Common myeloid progenitor, CD34-positive (primary cell): ENCODE data around the gene MRPL28.
"Not testable (repeated sequence)": the region's sequence is repeated elsewhere in the genome, so short reads cannot be mapped to it uniquely, and the experiment has no call there.

ENCODE experiments used
- CTCF ChIA-PET: fragments of 350-600 bp; sonication (Branson Sonifier 250); formaldehyde crosslinking; loops from one replicate; lab custom pipeline; 2021; ENCODE audit warnings: antibody characterized with exemption; lab: Charles Lee
- POLR2A ChIA-PET: fragments of 350-600 bp; sonication (Branson Sonifier 250); formaldehyde crosslinking; loops from one replicate; lab custom pipeline; 2021; ENCODE audit warnings: antibody characterized with exemption; lab: Charles Lee
- DNase-seq, 3 donors: peaks; one replicate each; pipeline versions ENCODE4 v3.0.0 to v3.0.0-alpha.2; 2013
- H3K27ac ChIP-seq, 2 experiments: 1 replicate in 1 of 2; 2 replicates in 1 of 2; pipeline ENCODE4 v1.7.0; 2013; ENCODE audit warnings: inconsistent platforms in 2 of 2, low read length in 2 of 2, mild to moderate bottlenecking in 2 of 2, low read depth in 1 of 2, moderate library complexity in 1 of 2; ENCODE audit not compliant: severe bottlenecking in 2 of 2, insufficient read depth in 1 of 2, poor library complexity in 1 of 2
- H3K27me3 ChIP-seq, 5 experiments: replicated peaks in 2 of 5; 1 replicate in 3 of 5; 2 replicates in 2 of 5; pipeline versions ENCODE4 v1.6.1 to v1.7.0; 2013; ENCODE audit warnings: low read length in 4 of 5, mild to moderate bottlenecking in 2 of 5, moderate library complexity in 2 of 5, inconsistent platforms in 1 of 5; ENCODE audit not compliant: insufficient read depth in 5 of 5, control insufficient read depth in 4 of 5
- H3K36me3 ChIP-seq, 4 experiments: 1 replicate in 2 of 4; 2 replicates in 2 of 4; pipeline versions ENCODE4 v1.6.1 to v1.7.0; 2013; ENCODE audit warnings: low read length in 3 of 4, control low read depth in 1 of 4, mild to moderate bottlenecking in 1 of 4; ENCODE audit not compliant: control insufficient read depth in 4 of 4, insufficient read depth in 4 of 4
- H3K4me1 ChIP-seq, 4 experiments: 1 replicate in 3 of 4; 2 replicates in 1 of 4; pipeline versions ENCODE4 v1.6.1 to v1.7.1; 2013; ENCODE audit warnings: low read length in 3 of 4, mild to moderate bottlenecking in 3 of 4, control low read depth in 1 of 4, inconsistent platforms in 1 of 4, moderate library complexity in 1 of 4; ENCODE audit not compliant: control insufficient read depth in 4 of 4, insufficient read depth in 4 of 4; ENCODE audit errors: control extremely low read depth in 1 of 4
- H3K4me3 ChIP-seq, 7 experiments: 1 replicate in 4 of 7; 2 replicates in 3 of 7; pipeline versions ENCODE4 v1.5.1 to v1.7.0; 2013; ENCODE audit warnings: mild to moderate bottlenecking in 7 of 7, low read length in 6 of 7, moderate library complexity in 6 of 7, inconsistent platforms in 2 of 7, low read depth in 2 of 7, control low read depth in 1 of 7; ENCODE audit not compliant: insufficient read depth in 4 of 7, control insufficient read depth in 1 of 7; ENCODE audit errors: extremely low read depth in 1 of 7
- H3K9me3 ChIP-seq, 5 experiments: 1 replicate in 4 of 5; 2 replicates in 1 of 5; pipeline versions ENCODE4 v1.6.1 to v1.7.1; 2013; ENCODE audit warnings: low read length in 4 of 5, mild to moderate bottlenecking in 2 of 5, inconsistent platforms in 1 of 5, low read depth in 1 of 5, moderate library complexity in 1 of 5; ENCODE audit not compliant: control insufficient read depth in 4 of 5, insufficient read depth in 2 of 5; ENCODE audit errors: control extremely low read depth in 1 of 5
- WGBS: methylation state at CpG from one replicate; pipeline ENCODE4 v1.1.5; 2013; ENCODE audit not compliant: insufficient coverage; 5-methylcytosine and 5-hydroxymethylcytosine counted together

The MRPL28 gene

GRCh38 chr16:351804-352520 lies 18.4 kb downstream of the MRPL28 start:
- WGBS: under 1% methylated on average over 69 of the region's 95 CpGs
- DNase-seq: peak in 2 of 3 donors; percentile 27 to 31
- Histone ChIP-seq H3K9me3 (no peaks in the 10 kb centered on the region), H3K27ac (peak overlapping the region in 1 of 2 experiments; percentile 78), H3K4me1 (peaks cover 0 to 46% (median 29%) of the 10 kb centered on the region in 4 experiments), H3K4me3 (peak overlapping the region; percentile 34 to 90 (median 67)), H3K36me3 (peaks cover 0 to 17% (median 11%) of the 10 kb centered on the region in 4 experiments), H3K27me3 (no peaks in the 10 kb centered on the region)
- CTCF ChIA-PET: interaction anchor here (0.6 to 4.8 kb wide), 5 partner anchors 10 to 142 kb away, joined by 3 to 30 read pairs (median 4); no protein-coding TSS in a partner anchor
- POLR2A ChIA-PET: interaction anchor here (0.5 to 1.6 kb wide), 4 partner anchors 12 to 27 kb away, joined by 3 to 6 read pairs (median 3); no protein-coding TSS in a partner anchor

GRCh38 chr16:350203-350602 lies 20.1 kb downstream of the MRPL28 start:
- POLR2A ChIA-PET: no interaction called here
- Histone ChIP-seq H3K9me3 (no peaks in the 10 kb centered on the region), H3K36me3 (peaks cover 2 to 32% (median 25%) of the 10 kb centered on the region in 4 experiments), H3K4me3 (no peak overlapping the region), H3K4me1 (peaks cover 0 to 41% (median 26%) of the 10 kb centered on the region in 4 experiments), H3K27me3 (no peaks in the 10 kb centered on the region), H3K27ac (no peak overlapping the region)
- WGBS: 98% methylated on average over 6 of the region's 8 CpGs
- DNase-seq: no peak
- CTCF ChIA-PET: interaction anchor here (1.1 to 4.8 kb wide), 5 partner anchors 12 to 48 kb away, joined by 3 to 30 read pairs (median 6); no protein-coding TSS in a partner anchor

GRCh38 chr16:349211-349610 lies 21.1 kb downstream of the MRPL28 start:
- DNase-seq: no peak
- no peak overlapping the region for H3K4me3 ChIP-seq
- H3K27me3 ChIP-seq: no peaks in the 10 kb centered on the region
- no peaks in the 10 kb centered on the region for H3K9me3 ChIP-seq
- H3K36me3 ChIP-seq: peaks cover 2 to 41% (median 31%) of the 10 kb centered on the region in 4 experiments
- ChIA-PET POLR2A (interaction anchor here (0.8 kb wide), 1 partner anchor 12 kb away, joined by 3 read pairs; no protein-coding TSS in a partner anchor), CTCF (interaction anchor here (0.6 to 4.8 kb wide), 11 partner anchors 11 to 118 kb away, joined by 3 to 30 read pairs (median 4); no protein-coding TSS in a partner anchor)
- H3K4me1 ChIP-seq: peaks cover 0 to 31% (median 22%) of the 10 kb centered on the region in 4 experiments
- H3K27ac ChIP-seq: no peak overlapping the region
- WGBS: 90% methylated on average over 7 of the region's 7 CpGs

- not testable (repeated sequence) for DNase-seq, H3K27me3 ChIP-seq, H3K9me3 ChIP-seq, H3K4me3 ChIP-seq, H3K27ac ChIP-seq
- Histone ChIP-seq H3K36me3 (peaks cover 2 to 41% (median 31%) of the 10 kb centered on the region in 4 experiments), H3K4me1 (peaks cover 0 to 29% (median 20%) of the 10 kb centered on the region in 4 experiments)
- POLR2A ChIA-PET: interaction anchor here (0.8 kb wide), 1 partner anchor 11 kb away, joined by 3 read pairs; no protein-coding TSS in a partner anchor
- CTCF ChIA-PET: interaction anchor here (0.8 to 4.8 kb wide), 9 partner anchors 10 to 46 kb away, joined by 3 to 30 read pairs (median 4); no protein-coding TSS in a partner anchor
- WGBS: 100% methylated on average over 6 of the region's 10 CpGs
Measured at GRCh38 chr16:348495-348894, 21.8 kb downstream of the MRPL28 start.

GRCh38 chr16:347203-347602 lies 23.1 kb downstream of the MRPL28 start:
- CTCF ChIA-PET: interaction anchor here (1.2 to 4.8 kb wide), 2 partner anchors 9 to 37 kb away, joined by 3 to 30 read pairs; no protein-coding TSS in a partner anchor
- DNase-seq: no peak
- peaks cover 2 to 51% (median 35%) of the 10 kb centered on the region in 4 experiments for H3K36me3 ChIP-seq

GRCh38 chr16:346587-346986 lies 23.8 kb downstream of the MRPL28 start:
- Histone ChIP-seq H3K4me1 (peaks cover 0 to 33% (median 13%) of the 10 kb centered on the region in 4 experiments), H3K27me3 (no peaks in the 10 kb centered on the region), H3K36me3 (peaks cover 2 to 53% (median 35%) of the 10 kb centered on the region in 4 experiments), H3K27ac (no peak overlapping the region), H3K9me3 (no peaks in the 10 kb centered on the region), H3K4me3 (no peak overlapping the region)
- ChIA-PET POLR2A (no interaction called here), CTCF (interaction anchor here (1.2 kb wide), 1 partner anchor 37 kb away, joined by 3 read pairs; no protein-coding TSS in a partner anchor)
- 91% methylated on average over 15 of the region's 15 CpGs for WGBS
- no peak for DNase-seq

More at GRCh38 chr16:347203-347602, 23.1 kb downstream of the MRPL28 start:
- WGBS: 95% methylated on average over 5 of the region's 6 CpGs
- peaks cover 0 to 35% (median 16%) of the 10 kb centered on the region in 4 experiments for H3K4me1 ChIP-seq
- H3K9me3 ChIP-seq: no peaks in the 10 kb centered on the region
- H3K27me3 ChIP-seq: no peaks in the 10 kb centered on the region
- no peak overlapping the region for H3K27ac ChIP-seq
- POLR2A ChIA-PET: no interaction called here
- no peak overlapping the region for H3K4me3 ChIP-seq
